ENCODE measurements around the gene SF3A2.

The SF3A2 gene

GRCh38 chr19:2226051-2226839, 10.4 kb upstream of the SF3A2 start:
- Histone ChIP-seq H3K4me1 (ENCODE audit: control insufficient read depth, insufficient read depth, low read length, poor library complexity, severe bottlenecking) (no peaks in the 10 kb centered on the region), H3K9me3 (ENCODE audit: control insufficient read depth, low read length) (no peaks in the 10 kb centered on the region), H3K36me3 (ENCODE audit: control insufficient read depth, insufficient read depth, low read length) (peaks cover 47% of the 10 kb centered on the region), H3K27ac (ENCODE audit: insufficient read depth, low read length, poor library complexity, severe bottlenecking) (no peak overlapping the region), H3K4me3 (ENCODE audit: insufficient read depth, low read depth, low read length, poor library complexity, severe bottlenecking) (no peak overlapping the region), H3K27me3 (replicated peaks; ENCODE audit: control insufficient read depth, insufficient read depth, low read length, poor library complexity, severe bottlenecking) (no peaks in the 10 kb centered on the region)
- no peak for DNase-seq

GRCh38 chr19:2226840-2227360, 9.7 kb upstream of the SF3A2 start:
- no peak overlapping the region for H3K27ac ChIP-seq (ENCODE audit: insufficient read depth, low read length, poor library complexity, severe bottlenecking)
- peaks cover 51% of the 10 kb centered on the region for H3K36me3 ChIP-seq (ENCODE audit: control insufficient read depth, insufficient read depth, low read length)
- no peak overlapping the region for H3K4me3 ChIP-seq (ENCODE audit: insufficient read depth, low read depth, low read length, poor library complexity, severe bottlenecking)
- DNase-seq = no peak
- no peaks in the 10 kb centered on the region for H3K9me3 ChIP-seq (ENCODE audit: control insufficient read depth, low read length)
- H3K27me3 ChIP-seq (replicated peaks; ENCODE audit: control insufficient read depth, insufficient read depth, low read length, poor library complexity, severe bottlenecking) = no peaks in the 10 kb centered on the region
- H3K4me1 ChIP-seq (ENCODE audit: control insufficient read depth, insufficient read depth, low read length, poor library complexity, severe bottlenecking) = no peaks in the 10 kb centered on the region

GRCh38 chr19:2227415-2228156, 9.0 kb upstream of the SF3A2 start:
- H3K9me3 ChIP-seq (ENCODE audit: control insufficient read depth, low read length) = no peaks in the 10 kb centered on the region
- H3K36me3 ChIP-seq (ENCODE audit: control insufficient read depth, insufficient read depth, low read length) = peaks cover 56% of the 10 kb centered on the region
- DNase-seq = no peak
- no peak overlapping the region for H3K27ac ChIP-seq (ENCODE audit: insufficient read depth, low read length, poor library complexity, severe bottlenecking)
- no peaks in the 10 kb centered on the region for H3K4me1 ChIP-seq (ENCODE audit: control insufficient read depth, insufficient read depth, low read length, poor library complexity, severe bottlenecking)
- no peaks in the 10 kb centered on the region for H3K27me3 ChIP-seq (replicated peaks; ENCODE audit: control insufficient read depth, insufficient read depth, low read length, poor library complexity, severe bottlenecking)
- no peak overlapping the region for H3K4me3 ChIP-seq (ENCODE audit: insufficient read depth, low read depth, low read length, poor library complexity, severe bottlenecking)

- Histone ChIP-seq H3K27ac (ENCODE audit: insufficient read depth, low read length, poor library complexity, severe bottlenecking) (no peak overlapping the region), H3K4me3 (ENCODE audit: insufficient read depth, low read depth, low read length, poor library complexity, severe bottlenecking) (no peak overlapping the region), H3K9me3 (ENCODE audit: control insufficient read depth, low read length) (no peaks in the 10 kb centered on the region), H3K27me3 (replicated peaks; ENCODE audit: control insufficient read depth, insufficient read depth, low read length, poor library complexity, severe bottlenecking) (no peaks in the 10 kb centered on the region), H3K4me1 (ENCODE audit: control insufficient read depth, insufficient read depth, low read length, poor library complexity, severe bottlenecking) (no peaks in the 10 kb centered on the region), H3K36me3 (ENCODE audit: control insufficient read depth, insufficient read depth, low read length) (peaks cover 63% of the 10 kb centered on the region)
- no peak for DNase-seq
Measured at GRCh38 chr19:2228157-2229030, 8.2 kb upstream of the SF3A2 start.

- Histone ChIP-seq H3K4me3 (ENCODE audit: insufficient read depth, low read depth, low read length, poor library complexity, severe bottlenecking) (no peak overlapping the region), H3K9me3 (ENCODE audit: control insufficient read depth, low read length) (no peaks in the 10 kb centered on the region), H3K27me3 (replicated peaks; ENCODE audit: control insufficient read depth, insufficient read depth, low read length, poor library complexity, severe bottlenecking) (no peaks in the 10 kb centered on the region), H3K27ac (ENCODE audit: insufficient read depth, low read length, poor library complexity, severe bottlenecking) (no peak overlapping the region), H3K4me1 (ENCODE audit: control insufficient read depth, insufficient read depth, low read length, poor library complexity, severe bottlenecking) (peaks cover 8% of the 10 kb centered on the region), H3K36me3 (ENCODE audit: control insufficient read depth, insufficient read depth, low read length) (peaks cover 65% of the 10 kb centered on the region)
- DNase-seq = no peak
Measured at GRCh38 chr19:2229103-2230032, 7.3 kb upstream of the SF3A2 start.

GRCh38 chr19:2230033-2230531, 6.5 kb upstream of the SF3A2 start:
- no peaks in the 10 kb centered on the region for H3K27me3 ChIP-seq (replicated peaks; ENCODE audit: control insufficient read depth, insufficient read depth, low read length, poor library complexity, severe bottlenecking)
- peaks cover 61% of the 10 kb centered on the region for H3K36me3 ChIP-seq (ENCODE audit: control insufficient read depth, insufficient read depth, low read length)
- no peak overlapping the region for H3K27ac ChIP-seq (ENCODE audit: insufficient read depth, low read length, poor library complexity, severe bottlenecking)

GRCh38 chr19:2230807-2231533, 5.7 kb upstream of the SF3A2 start:
- H3K4me3 ChIP-seq (ENCODE audit: insufficient read depth, low read depth, low read length, poor library complexity, severe bottlenecking) = no peak overlapping the region
- no peak overlapping the region for H3K27ac ChIP-seq (ENCODE audit: insufficient read depth, low read length, poor library complexity, severe bottlenecking)
- peaks cover 53% of the 10 kb centered on the region for H3K36me3 ChIP-seq (ENCODE audit: control insufficient read depth, insufficient read depth, low read length)
- H3K27me3 ChIP-seq (replicated peaks; ENCODE audit: control insufficient read depth, insufficient read depth, low read length, poor library complexity, severe bottlenecking) = no peaks in the 10 kb centered on the region
- peaks cover 16% of the 10 kb centered on the region for H3K4me1 ChIP-seq (ENCODE audit: control insufficient read depth, insufficient read depth, low read length, poor library complexity, severe bottlenecking)
- DNase-seq = no peak
- no peaks in the 10 kb centered on the region for H3K9me3 ChIP-seq (ENCODE audit: control insufficient read depth, low read length)

More at GRCh38 chr19:2230033-2230531, 6.5 kb upstream of the SF3A2 start:
- no peak overlapping the region for H3K4me3 ChIP-seq (ENCODE audit: insufficient read depth, low read depth, low read length, poor library complexity, severe bottlenecking)
- H3K9me3 ChIP-seq (ENCODE audit: control insufficient read depth, low read length) = no peaks in the 10 kb centered on the region
- no peak for DNase-seq
- H3K4me1 ChIP-seq (ENCODE audit: control insufficient read depth, insufficient read depth, low read length, poor library complexity, severe bottlenecking) = peaks cover 12% of the 10 kb centered on the region

GRCh38 chr19:2231621-2232221, 4.9 kb upstream of the SF3A2 start:
- no peak overlapping the region for H3K4me3 ChIP-seq (ENCODE audit: insufficient read depth, low read depth, low read length, poor library complexity, severe bottlenecking)
- H3K4me1 ChIP-seq (ENCODE audit: control insufficient read depth, insufficient read depth, low read length, poor library complexity, severe bottlenecking) = peaks cover 16% of the 10 kb centered on the region
- no peak for DNase-seq
- H3K36me3 ChIP-seq (ENCODE audit: control insufficient read depth, insufficient read depth, low read length) = peaks cover 47% of the 10 kb centered on the region
- no peak overlapping the region for H3K27ac ChIP-seq (ENCODE audit: insufficient read depth, low read length, poor library complexity, severe bottlenecking)
- no peaks in the 10 kb centered on the region for H3K27me3 ChIP-seq (replicated peaks; ENCODE audit: control insufficient read depth, insufficient read depth, low read length, poor library complexity, severe bottlenecking)
- H3K9me3 ChIP-seq (ENCODE audit: control insufficient read depth, low read length) = no peaks in the 10 kb centered on the region

Measured in effector memory CD4-positive, alpha-beta T cell (primary cell).